AG10803 (cell line): ENCODE measurements around the gene TMEM184B.
"Not testable (repeated sequence)": the region's sequence is repeated elsewhere in the genome, so short reads cannot be mapped to it uniquely, and the experiment has no call there.

Source experiments
- DNase-seq: peaks from one replicate; pipeline ENCODE4 v3.0.0; 2010; ENCODE audit warnings: low read depth
- H3K4me3 ChIP-seq: 2 replicates; pipeline ENCODE4 v1.5.1; 2011; ENCODE audit warnings: mild to moderate bottlenecking, low read length, control low read depth
- CTCF ChIP-seq: conservative IDR thresholded peaks from 2 replicates; pipeline ENCODE4 v1.5.1; 2011; ENCODE audit warnings: mild to moderate bottlenecking, low read length, control low read depth, inconsistent platforms

TMEM184B gene

GRCh38 chr22:38238519-38239071, 34.2 kb downstream of the TMEM184B start:
- peak overlapping the region; percentile 3; the same call in 1 of the 2 replicates for H3K4me3 ChIP-seq
- no peak for TF ChIP-seq CTCF
- DNase-seq, result peak; percentile 95

- no peak overlapping the region for H3K4me3 ChIP-seq
- DNase-seq, result no peak
- no peak for TF ChIP-seq CTCF
Observed at GRCh38 chr22:38236786-38237185, 36.0 kb downstream of the TMEM184B start.

- TF ChIP-seq CTCF, result no peak
Observed at GRCh38 chr22:38235240-38235850, 37.5 kb downstream of the TMEM184B start.

GRCh38 chr22:38233856-38234255, 39.0 kb downstream of the TMEM184B start:
- H3K4me3 ChIP-seq, DNase-seq: not testable (repeated sequence)

More at GRCh38 chr22:38235240-38235850, 37.5 kb downstream of the TMEM184B start:
- no peak for DNase-seq
- no peak overlapping the region for H3K4me3 ChIP-seq

DNA sequence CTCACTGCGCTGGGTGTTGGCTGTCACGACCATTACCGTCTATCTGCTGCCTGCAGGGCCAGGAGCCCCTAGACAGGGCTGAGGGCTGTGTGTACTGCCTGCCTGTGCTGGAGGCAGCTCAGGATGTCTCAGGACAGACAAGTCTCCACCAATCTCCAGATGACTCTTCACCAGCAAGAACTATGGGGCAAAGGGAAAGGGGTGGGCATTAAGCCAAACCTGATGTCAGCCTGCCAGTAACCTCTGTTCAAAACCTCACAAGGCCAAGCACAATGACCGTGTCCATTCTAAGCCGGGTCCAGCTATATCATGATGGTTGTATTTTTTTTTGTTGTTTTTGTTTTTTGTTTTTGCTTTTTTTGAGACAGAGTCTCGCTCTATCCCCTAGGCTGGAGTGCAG, 39.4 kb downstream of the TMEM184B start:
- H3K4me3 ChIP-seq, result no peak overlapping the region
- peak; percentile 46 for DNase-seq
- TF ChIP-seq CTCF, result no peak

GRCh38 chr22:38232196-38232595, 40.6 kb downstream of the TMEM184B start:
- no peak overlapping the region for H3K4me3 ChIP-seq
- TF ChIP-seq CTCF, result no peak
- DNase-seq, result no peak

DNA sequence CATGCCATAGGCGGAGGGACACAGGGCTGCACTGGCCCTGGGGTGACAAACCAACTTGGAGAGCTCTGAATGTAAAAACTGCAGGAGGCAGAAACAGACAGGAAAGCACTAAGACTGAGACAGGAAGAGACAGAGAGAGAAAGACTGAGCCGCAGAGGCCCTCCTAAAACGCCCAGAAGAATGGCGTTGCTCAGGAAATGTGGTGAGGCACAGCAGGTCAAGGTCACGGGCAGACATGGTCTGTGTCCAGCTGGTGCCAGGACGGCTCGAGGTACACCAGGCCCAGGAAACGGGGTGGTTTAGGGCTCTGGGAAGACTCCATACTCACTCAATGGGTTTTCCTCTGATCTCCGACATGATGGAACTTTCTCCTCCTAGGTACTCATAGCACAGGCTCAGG, 41.9 kb downstream of the TMEM184B start:
- no peak overlapping the region for H3K4me3 ChIP-seq
- no peak for DNase-seq
- no peak for TF ChIP-seq CTCF
